Type B pancreatic cell (in vitro differentiated cells): ENCODE results near the gene SEMA4D. TPM values are rescaled to one million over a fixed set of nuclear protein-coding genes. Genes with fewer than 3 reads are reported as not detected.

Experiments used
- DNase-seq: peaks from one replicate; pipeline ENCODE4 v3.0.0; 2021; ENCODE audit warnings: mixed read lengths; ENCODE audit not compliant: unreplicated experiment; ENCODE audit errors: extremely low spot score
- H3K27ac Mint-ChIP-seq: 2 replicates; pipeline ENCODE4 v1.8.0; 2021; ENCODE audit warnings: mild to moderate bottlenecking, mixed read lengths
- H3K27me3 Mint-ChIP-seq: 2 replicates; pipeline ENCODE4 v1.8.0; 2021; ENCODE audit warnings: mixed read lengths
- H3K36me3 Mint-ChIP-seq: 2 replicates; pipeline ENCODE4 v1.8.0; 2021; ENCODE audit warnings: mixed read lengths
- H3K4me1 Mint-ChIP-seq: one replicate; pipeline ENCODE4 v1.8.0; 2021; ENCODE audit warnings: mixed read lengths; ENCODE audit not compliant: unreplicated experiment
- H3K4me3 Mint-ChIP-seq: 2 replicates; pipeline ENCODE4 v1.8.0; 2021; ENCODE audit warnings: mild to moderate bottlenecking, mixed read lengths
- H3K9me3 Mint-ChIP-seq: 2 replicates; pipeline ENCODE4 v1.8.0; 2021; ENCODE audit warnings: mixed read lengths
- CTCF ChIP-seq: fragments of 200-600 bp; sonication (generic); conservative IDR thresholded peaks from 2 replicates; pipeline ENCODE4 v1.5.0; 2021; ENCODE audit warnings: antibody characterized with exemption, mild to moderate bottlenecking
- total RNA-seq: library from RNA; stranded (reverse); gene quantifications from 2 replicates; pipeline ENCODE4 v1.2.1, GENCODE V29; 2021; ENCODE audit warnings: low replicate concordance

The SEMA4D gene
- total RNA-seq, 1 donor from 2014 or later = 32.3 TPM

GRCh38 chr9:89418474-89418845 lies 79.5 kb downstream of the SEMA4D start:
- peaks cover 16% of the 10 kb centered on the region for H3K4me1 Mint-ChIP-seq
- no peak overlapping the region for H3K27ac Mint-ChIP-seq
- H3K27me3 Mint-ChIP-seq = no peaks in the 10 kb centered on the region
- peaks cover 3% of the 10 kb centered on the region for H3K36me3 Mint-ChIP-seq
- H3K4me3 Mint-ChIP-seq = no peak overlapping the region
- no peaks in the 10 kb centered on the region for H3K9me3 Mint-ChIP-seq
- DNase-seq = no peak
- no peak for TF ChIP-seq CTCF

GRCh38 chr9:89417832-89418473 lies 80.0 kb downstream of the SEMA4D start:
- H3K4me1 Mint-ChIP-seq = peaks cover 18% of the 10 kb centered on the region
- TF ChIP-seq CTCF = no peak
- H3K4me3 Mint-ChIP-seq = no peak overlapping the region
- H3K27ac Mint-ChIP-seq = no peak overlapping the region
- H3K27me3 Mint-ChIP-seq = no peaks in the 10 kb centered on the region
- H3K9me3 Mint-ChIP-seq = no peaks in the 10 kb centered on the region
- no peak for DNase-seq
- H3K36me3 Mint-ChIP-seq = peaks cover 3% of the 10 kb centered on the region

GRCh38 chr9:89414670-89415324 lies 83.1 kb downstream of the SEMA4D start:
- Mint-ChIP-seq H3K9me3 (no peaks in the 10 kb centered on the region), H3K36me3 (peaks cover 11% of the 10 kb centered on the region), H3K4me1 (peaks cover 37% of the 10 kb centered on the region), H3K27me3 (no peaks in the 10 kb centered on the region), H3K4me3 (no peak overlapping the region), H3K27ac (no peak overlapping the region)
- no peak for DNase-seq
- TF ChIP-seq CTCF = no peak

GRCh38 chr9:89413963-89414638 lies 83.8 kb downstream of the SEMA4D start:
- Mint-ChIP-seq H3K27ac (no peak overlapping the region), H3K27me3 (no peaks in the 10 kb centered on the region), H3K4me1 (peaks cover 35% of the 10 kb centered on the region), H3K36me3 (peaks cover 13% of the 10 kb centered on the region), H3K4me3 (no peak overlapping the region), H3K9me3 (no peaks in the 10 kb centered on the region)
- TF ChIP-seq CTCF = no peak
- DNase-seq = no peak

- Mint-ChIP-seq H3K4me3 (no peak overlapping the region), H3K27me3 (no peaks in the 10 kb centered on the region), H3K4me1 (peaks cover 26% of the 10 kb centered on the region), H3K9me3 (no peaks in the 10 kb centered on the region), H3K36me3 (peaks cover 13% of the 10 kb centered on the region), H3K27ac (peak overlapping the region; percentile 12)
- no peak for TF ChIP-seq CTCF
- DNase-seq = no peak
Measured at GRCh38 chr9:89412951-89413350, 85.0 kb downstream of the SEMA4D start.
